VCaP (cell line): Measurements from ENCODE around the gene AK9.
A peak's percentile ranks its signal among the peaks of the same experiment; 100 is the strongest.
"Not testable (repeated sequence)": the region's sequence is repeated elsewhere in the genome, so short reads cannot be mapped to it uniquely, and the experiment has no call there.

Experiments used
- H3K27ac ChIP-seq: fragments of 450-650 bp; 2 replicates; pipeline ENCODE4 v1.5.1; 2017
- CTCF ChIP-seq: fragments of 450-650 bp; conservative IDR thresholded peaks from 2 replicates; pipeline ENCODE4 v1.5.1; 2017; ENCODE audit warnings: mild to moderate bottlenecking, moderate library complexity

The AK9 gene

GRCh38 chr6:109696355-109696754 is 5.4 kb upstream of the AK9 start:
- no peak for TF ChIP-seq CTCF
- H3K27ac ChIP-seq: no peak overlapping the region

GRCh38 chr6:109695468-109695867 is 4.5 kb upstream of the AK9 start:
- TF ChIP-seq CTCF: no peak; the same call in 1 of the 2 replicates
- no peak overlapping the region for H3K27ac ChIP-seq

- TF ChIP-seq CTCF: no peak
- H3K27ac ChIP-seq: no peak overlapping the region
Observed at GRCh38 chr6:109693111-109693510, 2.1 kb upstream of the AK9 start.

GRCh38 chr6:109690373-109690736 is 647 bp downstream of the AK9 start:
- H3K27ac ChIP-seq: peak overlapping the region; percentile 78
- no peak for TF ChIP-seq CTCF

- no peak overlapping the region for H3K27ac ChIP-seq
- no peak for TF ChIP-seq CTCF
Observed at GRCh38 chr6:109687271-109687761, 3.7 kb downstream of the AK9 start.

GRCh38 chr6:109686566-109687265 is 4.3 kb downstream of the AK9 start:
- no peak overlapping the region for H3K27ac ChIP-seq
- TF ChIP-seq CTCF: no peak

GRCh38 chr6:109678661-109679505 is 12.1 kb downstream of the AK9 start:
- H3K27ac ChIP-seq: not testable (repeated sequence)

GRCh38 chr6:109678240-109678639 is 12.8 kb downstream of the AK9 start:
- no peak for TF ChIP-seq CTCF
- H3K27ac ChIP-seq: no peak overlapping the region
